ENCODE results near the gene RASGRF1.

DNA sequence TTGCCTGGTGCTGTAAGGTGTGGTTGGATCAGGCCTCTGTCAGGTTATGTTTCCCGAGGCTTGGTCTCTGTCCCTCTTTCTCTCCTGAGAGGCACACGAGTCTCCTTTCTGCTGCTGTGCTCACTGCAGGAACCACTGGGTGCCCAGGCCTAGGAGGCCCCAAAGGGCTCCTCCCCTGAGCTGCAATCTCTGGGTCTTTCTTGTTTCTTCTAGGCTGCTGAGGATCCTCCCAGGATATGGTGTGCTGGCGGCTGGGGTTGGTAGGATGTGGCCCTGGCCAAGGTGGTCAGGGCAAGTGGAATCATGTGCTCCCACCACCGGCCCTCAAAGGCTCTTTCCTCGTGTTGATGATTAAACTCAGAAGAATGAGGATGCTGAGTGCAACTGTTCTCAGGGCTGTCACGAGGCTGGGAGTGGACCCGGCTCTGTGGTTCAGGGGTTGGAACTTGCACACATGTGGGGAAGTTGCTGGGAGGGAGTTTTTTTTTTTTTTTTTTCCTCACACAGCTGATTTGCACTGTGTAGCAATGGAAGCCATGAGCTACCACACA, 102.1 kb downstream of the RASGRF1 start:
- TF ChIP-seq XRCC3 (IDR thresholded peaks at IDR 0.05) (no peak), CEBPG (CRISPR knock-in tag; IDR thresholded peaks at IDR 0.05) (no peak), CEBPG (tag; conservative IDR thresholded peaks at IDR 0.05 in 1 of 2, IDR thresholded peaks at IDR 0.05 in 1 of 2) (no peak), MYC (IDR thresholded peaks at IDR 0.05; ENCODE audit: low read depth, low read length) (no peak), MYC (CRISPR knock-in tag; IDR thresholded peaks at IDR 0.05; ENCODE audit: borderline replicate concordance, low read depth) (no peak), ZNF174 (CRISPR knock-in tag; IDR thresholded peaks at IDR 0.05) (no peak), POLR2AphosphoS5 (IDR thresholded peaks at IDR 0.05; ENCODE audit: control insufficient read depth, insufficient read depth, low read depth, low read length) (no peak), U2AF2 (optimal IDR thresholded peaks at IDR 0.05; ENCODE audit: low read depth, low read length) (no peak), ZNF121 (CRISPR knock-in tag; conservative IDR thresholded peaks at IDR 0.05) (no peak), EHMT2 (IDR thresholded peaks at IDR 0.05) (no peak)
- TF ChIP-seq, protein P1, sequence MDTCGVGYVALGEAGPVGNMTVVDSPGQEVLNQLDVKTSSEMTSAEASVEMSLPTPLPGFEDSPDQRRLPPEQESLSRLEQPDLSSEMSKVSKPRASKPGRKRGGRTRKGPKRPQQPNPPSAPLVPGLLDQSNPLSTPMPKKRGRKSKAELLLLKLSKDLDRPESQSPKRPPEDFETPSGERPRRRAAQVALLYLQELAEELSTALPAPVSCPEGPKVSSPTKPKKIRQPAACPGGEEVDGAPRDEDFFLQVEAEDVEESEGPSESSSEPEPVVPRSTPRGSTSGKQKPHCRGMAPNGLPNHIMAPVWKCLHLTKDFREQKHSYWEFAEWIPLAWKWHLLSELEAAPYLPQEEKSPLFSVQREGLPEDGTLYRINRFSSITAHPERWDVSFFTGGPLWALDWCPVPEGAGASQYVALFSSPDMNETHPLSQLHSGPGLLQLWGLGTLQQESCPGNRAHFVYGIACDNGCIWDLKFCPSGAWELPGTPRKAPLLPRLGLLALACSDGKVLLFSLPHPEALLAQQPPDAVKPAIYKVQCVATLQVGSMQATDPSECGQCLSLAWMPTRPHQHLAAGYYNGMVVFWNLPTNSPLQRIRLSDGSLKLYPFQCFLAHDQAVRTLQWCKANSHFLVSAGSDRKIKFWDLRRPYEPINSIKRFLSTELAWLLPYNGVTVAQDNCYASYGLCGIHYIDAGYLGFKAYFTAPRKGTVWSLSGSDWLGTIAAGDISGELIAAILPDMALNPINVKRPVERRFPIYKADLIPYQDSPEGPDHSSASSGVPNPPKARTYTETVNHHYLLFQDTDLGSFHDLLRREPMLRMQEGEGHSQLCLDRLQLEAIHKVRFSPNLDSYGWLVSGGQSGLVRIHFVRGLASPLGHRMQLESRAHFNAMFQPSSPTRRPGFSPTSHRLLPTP (IDR thresholded peaks at IDR 0.05; ENCODE audit: borderline replicate concordance, extremely low read depth, insufficient read length), result no peak
- TF ChIP-seq, protein P2, sequence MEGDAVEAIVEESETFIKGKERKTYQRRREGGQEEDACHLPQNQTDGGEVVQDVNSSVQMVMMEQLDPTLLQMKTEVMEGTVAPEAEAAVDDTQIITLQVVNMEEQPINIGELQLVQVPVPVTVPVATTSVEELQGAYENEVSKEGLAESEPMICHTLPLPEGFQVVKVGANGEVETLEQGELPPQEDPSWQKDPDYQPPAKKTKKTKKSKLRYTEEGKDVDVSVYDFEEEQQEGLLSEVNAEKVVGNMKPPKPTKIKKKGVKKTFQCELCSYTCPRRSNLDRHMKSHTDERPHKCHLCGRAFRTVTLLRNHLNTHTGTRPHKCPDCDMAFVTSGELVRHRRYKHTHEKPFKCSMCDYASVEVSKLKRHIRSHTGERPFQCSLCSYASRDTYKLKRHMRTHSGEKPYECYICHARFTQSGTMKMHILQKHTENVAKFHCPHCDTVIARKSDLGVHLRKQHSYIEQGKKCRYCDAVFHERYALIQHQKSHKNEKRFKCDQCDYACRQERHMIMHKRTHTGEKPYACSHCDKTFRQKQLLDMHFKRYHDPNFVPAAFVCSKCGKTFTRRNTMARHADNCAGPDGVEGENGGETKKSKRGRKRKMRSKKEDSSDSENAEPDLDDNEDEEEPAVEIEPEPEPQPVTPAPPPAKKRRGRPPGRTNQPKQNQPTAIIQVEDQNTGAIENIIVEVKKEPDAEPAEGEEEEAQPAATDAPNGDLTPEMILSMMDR (IDR thresholded peaks at IDR 0.05 in 2 of 3, conservative IDR thresholded peaks at IDR 0.05 in 1 of 3; ENCODE audit: insufficient read depth in 2 of 3, low read depth in 1 of 3, low read length in 3 of 3), result no peak
- TF ChIP-seq, protein P3, sequence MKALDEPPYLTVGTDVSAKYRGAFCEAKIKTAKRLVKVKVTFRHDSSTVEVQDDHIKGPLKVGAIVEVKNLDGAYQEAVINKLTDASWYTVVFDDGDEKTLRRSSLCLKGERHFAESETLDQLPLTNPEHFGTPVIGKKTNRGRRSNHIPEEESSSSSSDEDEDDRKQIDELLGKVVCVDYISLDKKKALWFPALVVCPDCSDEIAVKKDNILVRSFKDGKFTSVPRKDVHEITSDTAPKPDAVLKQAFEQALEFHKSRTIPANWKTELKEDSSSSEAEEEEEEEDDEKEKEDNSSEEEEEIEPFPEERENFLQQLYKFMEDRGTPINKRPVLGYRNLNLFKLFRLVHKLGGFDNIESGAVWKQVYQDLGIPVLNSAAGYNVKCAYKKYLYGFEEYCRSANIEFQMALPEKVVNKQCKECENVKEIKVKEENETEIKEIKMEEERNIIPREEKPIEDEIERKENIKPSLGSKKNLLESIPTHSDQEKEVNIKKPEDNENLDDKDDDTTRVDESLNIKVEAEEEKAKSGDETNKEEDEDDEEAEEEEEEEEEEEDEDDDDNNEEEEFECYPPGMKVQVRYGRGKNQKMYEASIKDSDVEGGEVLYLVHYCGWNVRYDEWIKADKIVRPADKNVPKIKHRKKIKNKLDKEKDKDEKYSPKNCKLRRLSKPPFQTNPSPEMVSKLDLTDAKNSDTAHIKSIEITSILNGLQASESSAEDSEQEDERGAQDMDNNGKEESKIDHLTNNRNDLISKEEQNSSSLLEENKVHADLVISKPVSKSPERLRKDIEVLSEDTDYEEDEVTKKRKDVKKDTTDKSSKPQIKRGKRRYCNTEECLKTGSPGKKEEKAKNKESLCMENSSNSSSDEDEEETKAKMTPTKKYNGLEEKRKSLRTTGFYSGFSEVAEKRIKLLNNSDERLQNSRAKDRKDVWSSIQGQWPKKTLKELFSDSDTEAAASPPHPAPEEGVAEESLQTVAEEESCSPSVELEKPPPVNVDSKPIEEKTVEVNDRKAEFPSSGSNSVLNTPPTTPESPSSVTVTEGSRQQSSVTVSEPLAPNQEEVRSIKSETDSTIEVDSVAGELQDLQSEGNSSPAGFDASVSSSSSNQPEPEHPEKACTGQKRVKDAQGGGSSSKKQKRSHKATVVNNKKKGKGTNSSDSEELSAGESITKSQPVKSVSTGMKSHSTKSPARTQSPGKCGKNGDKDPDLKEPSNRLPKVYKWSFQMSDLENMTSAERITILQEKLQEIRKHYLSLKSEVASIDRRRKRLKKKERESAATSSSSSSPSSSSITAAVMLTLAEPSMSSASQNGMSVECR (CRISPR knock-in tag; IDR thresholded peaks at IDR 0.05), result no peak
- TF ChIP-seq, protein P4, sequence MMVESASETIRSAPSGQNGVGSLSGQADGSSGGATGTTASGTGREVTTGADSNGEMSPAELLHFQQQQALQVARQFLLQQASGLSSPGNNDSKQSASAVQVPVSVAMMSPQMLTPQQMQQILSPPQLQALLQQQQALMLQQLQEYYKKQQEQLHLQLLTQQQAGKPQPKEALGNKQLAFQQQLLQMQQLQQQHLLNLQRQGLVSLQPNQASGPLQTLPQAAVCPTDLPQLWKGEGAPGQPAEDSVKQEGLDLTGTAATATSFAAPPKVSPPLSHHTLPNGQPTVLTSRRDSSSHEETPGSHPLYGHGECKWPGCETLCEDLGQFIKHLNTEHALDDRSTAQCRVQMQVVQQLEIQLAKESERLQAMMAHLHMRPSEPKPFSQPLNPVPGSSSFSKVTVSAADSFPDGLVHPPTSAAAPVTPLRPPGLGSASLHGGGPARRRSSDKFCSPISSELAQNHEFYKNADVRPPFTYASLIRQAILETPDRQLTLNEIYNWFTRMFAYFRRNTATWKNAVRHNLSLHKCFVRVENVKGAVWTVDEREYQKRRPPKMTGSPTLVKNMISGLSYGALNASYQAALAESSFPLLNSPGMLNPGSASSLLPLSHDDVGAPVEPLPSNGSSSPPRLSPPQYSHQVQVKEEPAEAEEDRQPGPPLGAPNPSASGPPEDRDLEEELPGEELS (CRISPR knock-in tag; IDR thresholded peaks at IDR 0.05; ENCODE audit: borderline replicate concordance), result no peak
